ENCODE measurements around the gene RBPMS2.

The RBPMS2 gene

GRCh38 chr15:64782751-64783150 is 7.4 kb upstream of the RBPMS2 start:
- DNase-seq, result no peak

- DNase-seq, result no peak
Observed at GRCh38 chr15:64781299-64781698, 5.9 kb upstream of the RBPMS2 start.

GRCh38 chr15:64780600-64781156 is 5.3 kb upstream of the RBPMS2 start:
- DNase-seq, result peak; percentile 28

- DNase-seq, result no peak
Observed at GRCh38 chr15:64779630-64780029, 4.2 kb upstream of the RBPMS2 start.

- no peak for DNase-seq
Observed at GRCh38 chr15:64779024-64779423, 3.6 kb upstream of the RBPMS2 start.

GRCh38 chr15:64776402-64776786 is 1.0 kb upstream of the RBPMS2 start:
- no peak for DNase-seq

- peak; percentile 16 for DNase-seq
Observed at GRCh38 chr15:64774629-64775493, 528 bp downstream of the RBPMS2 start.

GRCh38 chr15:64774037-64774628 is 1.3 kb downstream of the RBPMS2 start:
- DNase-seq, result peak; percentile 78

GRCh38 chr15:64773606-64774005 is 1.8 kb downstream of the RBPMS2 start:
- DNase-seq, result no peak

- DNase-seq, result no peak
Observed at GRCh38 chr15:64772964-64773363, 2.4 kb downstream of the RBPMS2 start.

- DNase-seq, result peak; percentile 38
Observed at GRCh38 chr15:64772488-64772887, 2.9 kb downstream of the RBPMS2 start.

GRCh38 chr15:64770626-64771025 is 4.8 kb downstream of the RBPMS2 start:
- no peak for DNase-seq

- DNase-seq, result peak; percentile 38
Observed at GRCh38 chr15:64767203-64767602, 8.2 kb downstream of the RBPMS2 start.

- DNase-seq, result peak; percentile 76
Observed at GRCh38 chr15:64766058-64766457, 9.3 kb downstream of the RBPMS2 start.

- DNase-seq, result no peak
Observed at GRCh38 chr15:64763874-64764273, 11.5 kb downstream of the RBPMS2 start.

- DNase-seq, result no peak
Observed at GRCh38 chr15:64763462-64763861, 11.9 kb downstream of the RBPMS2 start.

- DNase-seq, result no peak
Observed at GRCh38 chr15:64763021-64763420, 12.4 kb downstream of the RBPMS2 start.

- no peak for DNase-seq
Observed at GRCh38 chr15:64762546-64762945, 12.8 kb downstream of the RBPMS2 start.

- no peak for DNase-seq
Observed at GRCh38 chr15:64761156-64761555, 14.2 kb downstream of the RBPMS2 start.

- no peak for DNase-seq
Observed at GRCh38 chr15:64760056-64760455, 15.3 kb downstream of the RBPMS2 start.

GRCh38 chr15:64755427-64755940 is 19.9 kb downstream of the RBPMS2 start:
- no peak for DNase-seq

- DNase-seq, result no peak
Observed at GRCh38 chr15:64754663-64755426, 20.5 kb downstream of the RBPMS2 start.
